HG02885 (cell line): Measurements from ENCODE around the gene LRP1.

Experiments used
- ATAC-seq: cut with Tn5 transposase; IDR thresholded peaks from one replicate; pipeline ENCODE4 v1.9.1; 2021; ENCODE audit warnings: mild to moderate bottlenecking; ENCODE audit not compliant: unreplicated experiment, poor library complexity

Gene LRP1

GRCh38 chr12:57093415-57094207, 34.7 kb upstream of the LRP1 start:
- peak; percentile 40 for ATAC-seq

- ATAC-seq: no peak
Observed at GRCh38 chr12:57094208-57095160, 33.8 kb upstream of the LRP1 start.

DNA sequence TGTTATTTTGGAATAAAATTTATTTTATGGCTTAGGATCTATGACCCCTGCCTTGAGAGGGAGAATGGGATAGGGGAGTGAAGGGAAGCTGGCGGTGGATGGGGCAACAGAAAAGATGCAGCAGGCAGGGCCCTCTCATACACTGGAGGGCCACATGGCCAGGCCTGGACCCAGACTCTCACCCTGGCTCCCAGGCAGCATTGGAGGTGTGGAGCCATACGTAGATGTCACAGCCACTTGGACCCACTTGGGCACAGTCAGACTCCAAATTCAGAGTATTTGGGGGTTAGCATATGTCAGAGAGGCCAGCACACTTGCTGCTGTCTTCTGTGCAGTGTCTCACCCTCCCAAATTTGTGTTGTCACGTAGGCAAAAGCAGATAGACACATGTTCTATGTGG, 32.8 kb upstream of the LRP1 start:
- no peak for ATAC-seq

DNA sequence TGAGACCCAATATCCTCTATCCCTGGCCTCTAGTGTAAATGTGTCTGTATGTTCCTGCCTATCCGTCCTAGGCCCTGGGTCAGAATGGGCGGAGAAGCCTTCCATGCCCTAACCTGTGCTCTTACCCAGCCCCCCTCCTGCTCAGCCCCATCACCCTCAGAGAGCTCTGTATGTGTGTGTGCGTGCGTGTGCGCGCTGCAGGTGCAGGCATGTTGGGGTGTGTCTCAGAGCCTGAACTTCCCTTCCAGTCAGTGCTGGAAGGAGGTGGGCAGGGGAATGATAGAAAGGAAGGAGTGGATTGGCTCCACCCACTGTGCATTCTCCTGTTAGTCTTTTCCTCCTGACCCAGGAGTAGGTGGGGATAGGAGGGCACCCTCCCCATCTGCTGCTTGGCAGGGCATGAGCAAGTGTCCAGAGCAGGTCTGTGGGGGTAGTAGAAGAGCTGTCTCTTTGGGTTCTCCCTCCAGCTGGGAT, 32.1 kb upstream of the LRP1 start:
- ATAC-seq: no peak

GRCh38 chr12:57096748-57097553, 31.3 kb upstream of the LRP1 start:
- no peak for ATAC-seq

GRCh38 chr12:57097554-57097835, 30.8 kb upstream of the LRP1 start:
- no peak for ATAC-seq

DNA sequence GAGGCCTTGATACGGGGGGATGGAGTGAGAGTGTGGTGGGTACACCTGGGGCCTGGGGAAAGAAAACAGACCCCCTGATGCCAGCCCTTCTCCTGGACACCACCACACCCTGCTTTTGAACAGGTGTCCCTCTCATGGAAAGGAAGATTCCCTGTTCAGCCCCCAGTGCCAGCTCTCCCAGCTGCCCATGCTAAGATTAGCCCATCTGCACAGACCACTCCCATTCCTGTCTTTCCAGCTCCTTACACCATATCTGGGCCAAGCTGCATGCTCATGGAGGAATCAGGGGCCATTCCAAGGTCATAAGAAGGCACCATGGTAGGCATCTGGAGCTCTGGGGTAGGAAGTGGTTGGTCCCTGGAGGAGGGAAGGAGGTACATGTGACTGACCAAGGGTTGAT, 29.7 kb upstream of the LRP1 start:
- no peak for ATAC-seq

GRCh38 chr12:57099047-57099714, 29.1 kb upstream of the LRP1 start:
- no peak for ATAC-seq

- no peak for ATAC-seq
Observed at GRCh38 chr12:57099766-57100165, 28.5 kb upstream of the LRP1 start.

GRCh38 chr12:57101892-57102695, 26.2 kb upstream of the LRP1 start:
- ATAC-seq: no peak

GRCh38 chr12:57103856-57104255, 24.4 kb upstream of the LRP1 start:
- ATAC-seq: no peak

- no peak for ATAC-seq
Observed at GRCh38 chr12:57104292-57104910, 23.9 kb upstream of the LRP1 start.

DNA sequence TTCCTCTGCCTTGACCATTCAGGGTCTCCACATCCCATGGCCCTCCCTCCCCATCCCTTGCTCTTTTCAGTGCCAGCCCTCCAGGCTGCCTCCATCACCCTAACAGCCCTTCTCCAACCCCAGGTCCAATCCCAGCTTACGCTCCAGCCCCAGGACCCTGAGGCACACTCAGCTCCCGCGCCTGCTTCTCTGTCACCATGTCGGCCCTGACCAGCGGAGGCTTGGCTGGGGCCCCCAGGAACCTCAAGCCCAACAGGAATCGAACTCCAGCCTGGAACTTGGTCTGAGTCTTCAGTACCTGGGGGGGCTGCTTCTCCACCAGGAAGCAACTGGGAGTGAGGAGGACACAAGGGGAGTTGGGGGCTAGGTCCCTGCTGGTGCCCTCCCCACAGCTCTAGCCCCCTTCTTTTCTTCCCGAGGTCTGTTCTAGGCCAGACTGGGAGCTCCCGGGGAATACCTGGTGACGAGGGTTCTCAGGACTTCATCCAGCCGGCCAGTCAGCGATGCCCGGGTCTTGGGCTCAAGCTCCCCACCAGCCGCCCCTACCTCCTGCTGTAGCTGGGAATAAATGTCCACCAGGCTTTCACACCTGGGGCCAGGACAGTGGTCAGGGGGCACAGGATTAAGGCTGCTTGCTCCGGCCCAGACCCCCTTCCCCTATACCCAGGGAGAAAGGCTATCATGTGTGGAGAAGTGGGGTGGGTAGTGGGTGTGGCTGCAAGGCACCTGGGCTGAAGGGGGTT, 23.1 kb upstream of the LRP1 start:
- no peak for ATAC-seq

DNA sequence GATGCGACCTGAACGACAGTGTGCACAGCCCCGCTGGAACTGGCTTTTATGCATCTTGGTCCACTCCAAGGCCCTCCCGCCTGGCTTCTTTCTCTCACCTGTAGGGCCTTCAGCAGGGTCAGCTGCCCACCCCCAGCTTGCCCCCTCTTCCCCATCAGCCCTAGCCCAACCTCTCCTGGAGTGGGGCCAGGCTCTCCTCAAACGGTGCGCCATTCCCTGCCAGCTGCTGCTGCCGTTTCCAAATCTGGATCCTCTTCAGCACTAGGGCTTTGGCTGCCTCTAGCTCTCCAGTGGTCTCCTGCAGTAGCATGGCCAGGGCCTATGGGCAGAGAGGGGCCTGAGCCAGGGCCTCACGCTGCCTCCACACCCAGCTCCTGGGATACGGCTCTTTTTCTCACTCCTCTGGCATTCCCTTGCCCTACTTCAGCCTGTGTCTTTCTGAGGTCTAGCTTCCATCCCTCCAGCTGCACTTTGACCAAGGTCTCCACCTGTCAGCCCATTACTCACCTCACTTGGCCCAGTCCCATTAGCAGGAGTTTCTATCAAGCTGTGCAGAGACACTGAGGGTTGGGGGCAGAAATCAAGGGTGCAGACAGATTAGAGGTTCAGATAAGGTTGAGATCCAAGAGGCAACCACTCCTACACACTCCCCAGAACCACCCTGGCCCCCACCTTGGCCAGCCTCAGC, 22.1 kb upstream of the LRP1 start:
- no peak for ATAC-seq

- ATAC-seq: no peak
Observed at GRCh38 chr12:57107456-57108155, 20.7 kb upstream of the LRP1 start.

- ATAC-seq: no peak
Observed at GRCh38 chr12:57109207-57110103, 18.8 kb upstream of the LRP1 start.
